ENCODE data around the gene ELOF1.
"Not testable (repeated sequence)": the region's sequence is repeated elsewhere in the genome, so short reads cannot be mapped to it uniquely, and the experiment has no call there.

The ELOF1 gene

DNA sequence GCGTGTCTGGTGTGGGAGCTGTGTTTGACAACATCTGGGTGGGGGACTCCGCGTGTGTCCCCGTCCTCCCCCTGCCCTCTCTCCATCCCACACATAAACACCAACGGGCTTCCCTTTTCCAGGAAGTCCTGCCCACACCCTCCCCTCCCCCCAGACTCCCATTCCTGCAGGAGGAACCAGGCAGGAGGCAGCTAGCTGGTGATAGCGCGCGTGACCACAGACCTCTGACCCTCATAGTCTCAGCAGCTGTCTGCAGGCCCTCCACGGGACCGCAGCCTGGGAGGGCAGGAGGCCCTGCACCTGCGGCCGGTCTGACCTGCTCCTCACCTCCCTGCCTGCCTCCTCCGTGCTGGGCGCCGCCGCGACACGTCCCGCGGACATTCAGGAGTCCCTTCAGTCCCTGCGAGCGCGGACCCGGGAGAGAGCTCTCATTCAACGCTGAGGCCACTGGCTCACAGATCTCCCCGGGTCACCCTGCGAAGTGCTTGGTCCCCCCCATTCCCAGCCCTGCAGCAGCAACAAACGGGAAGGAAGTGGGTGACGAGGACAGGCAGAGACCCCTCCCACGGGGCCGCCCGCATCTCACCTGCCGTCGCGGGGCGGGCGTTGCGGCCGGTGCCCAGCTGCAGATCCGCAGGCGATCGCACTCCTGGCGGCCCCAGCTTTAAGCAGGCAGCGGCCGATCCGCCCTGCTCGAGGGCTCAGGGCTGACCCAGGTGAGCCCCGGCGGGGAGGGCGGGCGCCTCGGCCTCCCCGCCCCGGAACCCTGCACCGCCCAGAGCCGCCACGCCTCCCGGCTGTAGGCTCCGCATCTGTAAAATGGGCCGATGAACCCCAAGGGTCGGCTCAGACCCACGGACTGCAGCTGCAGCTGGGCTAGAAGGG lies 19.5 kb upstream of the ELOF1 start:
- DNase-seq (ENCODE audit: low spot score), result no peak
- TF ChIP-seq, protein P1, sequence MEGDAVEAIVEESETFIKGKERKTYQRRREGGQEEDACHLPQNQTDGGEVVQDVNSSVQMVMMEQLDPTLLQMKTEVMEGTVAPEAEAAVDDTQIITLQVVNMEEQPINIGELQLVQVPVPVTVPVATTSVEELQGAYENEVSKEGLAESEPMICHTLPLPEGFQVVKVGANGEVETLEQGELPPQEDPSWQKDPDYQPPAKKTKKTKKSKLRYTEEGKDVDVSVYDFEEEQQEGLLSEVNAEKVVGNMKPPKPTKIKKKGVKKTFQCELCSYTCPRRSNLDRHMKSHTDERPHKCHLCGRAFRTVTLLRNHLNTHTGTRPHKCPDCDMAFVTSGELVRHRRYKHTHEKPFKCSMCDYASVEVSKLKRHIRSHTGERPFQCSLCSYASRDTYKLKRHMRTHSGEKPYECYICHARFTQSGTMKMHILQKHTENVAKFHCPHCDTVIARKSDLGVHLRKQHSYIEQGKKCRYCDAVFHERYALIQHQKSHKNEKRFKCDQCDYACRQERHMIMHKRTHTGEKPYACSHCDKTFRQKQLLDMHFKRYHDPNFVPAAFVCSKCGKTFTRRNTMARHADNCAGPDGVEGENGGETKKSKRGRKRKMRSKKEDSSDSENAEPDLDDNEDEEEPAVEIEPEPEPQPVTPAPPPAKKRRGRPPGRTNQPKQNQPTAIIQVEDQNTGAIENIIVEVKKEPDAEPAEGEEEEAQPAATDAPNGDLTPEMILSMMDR (IDR thresholded peaks at IDR 0.05), result no peak
- Histone ChIP-seq H3K4me3 (peak overlapping the region; percentile 64), H3K27ac (peak overlapping the region in 1 of 2 donors; percentile 26)

DNA sequence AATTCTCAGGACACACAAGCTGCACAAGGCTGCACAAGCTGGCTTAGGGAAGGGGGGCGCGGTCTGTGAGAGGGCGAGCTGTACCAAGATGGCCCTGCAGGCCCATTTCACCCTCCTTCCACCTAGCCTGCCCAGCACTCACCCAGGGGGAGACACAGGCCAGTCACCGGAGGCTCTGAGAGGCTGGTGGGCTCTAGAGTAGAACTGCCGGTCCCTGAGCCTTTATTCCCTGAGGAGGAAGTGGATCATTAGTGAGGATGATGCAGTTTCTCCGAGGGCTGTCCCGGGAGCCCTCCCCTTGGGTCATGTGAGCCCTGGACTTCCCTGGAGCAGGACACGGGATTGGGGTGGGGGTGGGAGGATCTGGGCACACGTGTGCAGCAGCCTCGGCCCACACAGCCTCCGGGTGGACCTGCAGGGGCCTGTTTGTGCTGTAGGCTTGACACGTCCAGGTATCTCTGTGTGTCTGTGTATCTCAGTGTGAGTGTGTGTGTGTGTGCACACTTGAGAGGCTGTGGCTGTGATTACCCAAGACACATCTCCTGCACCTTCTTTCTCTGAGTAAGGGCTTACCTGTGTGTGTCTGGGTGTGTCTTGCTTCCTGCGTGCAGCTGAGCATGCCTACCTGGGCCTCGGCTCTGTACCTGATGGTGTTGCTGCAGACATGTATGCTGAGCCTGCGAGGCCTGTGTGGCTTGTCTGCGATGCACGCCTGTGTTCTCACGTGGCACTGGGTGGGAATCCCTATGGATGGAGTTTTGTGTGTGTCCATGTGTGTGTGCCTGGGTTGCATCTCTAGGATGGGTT lies 18.6 kb upstream of the ELOF1 start, which contains the start of gene ACP5:
TSS of gene ACP5 (minus strand) at position 195 of the 807 bp plus-strand sequence. CDS start 328 bp downstream, outside the sequence.
- H3K27ac ChIP-seq, result peak within 1 kb of the TSS in 1 of 2 donors; percentile 31
- H3K4me3 ChIP-seq, result peak within 1 kb of the TSS; percentile 64
- DNase-seq (ENCODE audit: low spot score), result no peak
- TF ChIP-seq, protein P1 (IDR thresholded peaks at IDR 0.05), result no peak

DNA sequence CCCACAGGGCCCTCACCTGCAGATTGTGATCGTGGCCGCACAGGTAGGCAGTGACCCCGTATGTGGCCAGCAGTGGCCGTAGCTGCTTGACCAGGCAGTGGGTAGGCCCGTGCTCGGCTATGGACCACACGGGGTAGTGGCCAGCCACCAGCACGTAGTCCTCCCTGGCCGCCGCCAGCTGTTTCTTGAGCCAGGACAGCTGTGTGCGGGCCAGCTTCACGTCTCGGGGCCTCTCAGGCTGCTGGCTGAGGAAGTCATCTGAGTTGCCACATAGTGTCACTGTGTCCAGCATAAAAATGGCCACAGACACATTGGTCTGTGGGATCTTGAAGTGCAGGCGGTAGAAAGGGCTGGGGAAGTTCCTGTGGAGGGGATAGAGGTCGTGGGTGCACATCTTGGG lies 17.2 kb upstream of the ELOF1 start:
- no peak overlapping the region for H3K4me3 ChIP-seq
- TF ChIP-seq, protein P1 (IDR thresholded peaks at IDR 0.05), result no peak
- DNase-seq (ENCODE audit: low spot score), result no peak
- H3K27ac ChIP-seq, result no peak overlapping the region

DNA sequence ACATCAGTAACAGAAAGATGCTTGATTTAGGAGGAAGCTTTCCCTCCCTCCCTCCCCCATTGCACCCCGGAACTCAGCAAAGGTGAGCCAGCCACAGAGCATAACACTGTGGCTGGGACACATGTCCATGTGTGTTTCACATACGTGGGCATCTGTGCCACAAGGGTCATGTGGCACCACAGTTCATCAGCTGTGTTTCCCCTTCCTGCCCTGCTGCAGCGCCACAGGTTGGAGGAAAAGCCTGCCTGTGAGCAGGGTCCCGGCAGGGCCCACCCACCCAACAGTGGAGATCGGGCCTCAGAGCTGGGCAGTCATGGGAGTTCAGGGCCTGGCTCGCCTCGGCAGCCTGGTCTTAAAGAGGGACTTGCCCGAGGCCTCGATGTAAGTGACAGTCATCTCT lies 15.7 kb upstream of the ELOF1 start:
- no peak for DNase-seq (ENCODE audit: low spot score)
- TF ChIP-seq, protein P1 (IDR thresholded peaks at IDR 0.05), result no peak
- Histone ChIP-seq H3K4me3 (no peak overlapping the region), H3K27ac (no peak overlapping the region)

DNA sequence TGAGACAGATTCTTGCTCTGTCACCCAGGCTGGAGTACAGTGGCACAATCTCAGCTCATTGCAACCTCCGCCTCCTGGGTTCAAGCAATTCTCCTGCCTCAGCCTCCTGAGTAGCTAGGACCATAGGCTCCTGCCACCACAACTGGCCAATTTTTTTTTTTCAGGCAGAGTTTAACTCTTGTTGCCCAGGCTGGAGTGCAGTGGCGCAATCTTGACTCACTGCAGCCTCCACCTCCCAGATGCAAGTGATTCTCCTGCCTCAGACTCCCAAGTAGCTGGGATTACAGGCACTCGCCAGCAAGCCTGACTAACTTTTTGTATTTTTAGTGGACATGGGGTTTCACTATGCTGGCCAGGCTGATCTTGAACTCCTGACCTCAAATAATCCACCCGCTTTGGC lies 14.7 kb upstream of the ELOF1 start:
- not testable (repeated sequence) for DNase-seq (ENCODE audit: low spot score); H3K4me3 ChIP-seq; H3K27ac ChIP-seq

DNA sequence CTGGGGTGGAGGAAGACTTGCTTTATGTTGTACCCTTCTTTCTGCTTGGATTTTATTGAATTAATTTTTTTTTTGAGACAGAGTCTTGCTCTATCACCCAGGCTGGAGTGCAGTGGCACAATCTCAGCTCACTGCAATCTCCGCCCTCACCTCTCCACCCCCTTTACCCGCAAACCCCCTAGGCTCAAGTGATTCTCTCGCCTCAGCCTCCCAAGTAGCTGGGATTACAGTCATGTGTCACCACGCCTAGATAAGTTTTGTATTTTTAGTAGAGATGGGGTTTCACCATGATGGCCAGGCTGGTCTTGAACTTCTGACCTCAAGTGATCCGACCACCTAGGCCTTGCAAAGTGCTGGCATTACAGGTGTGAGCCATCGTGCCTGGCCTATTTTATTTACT lies 14.3 kb upstream of the ELOF1 start:
- DNase-seq (ENCODE audit: low spot score); H3K4me3 ChIP-seq; H3K27ac ChIP-seq: not testable (repeated sequence)

DNA sequence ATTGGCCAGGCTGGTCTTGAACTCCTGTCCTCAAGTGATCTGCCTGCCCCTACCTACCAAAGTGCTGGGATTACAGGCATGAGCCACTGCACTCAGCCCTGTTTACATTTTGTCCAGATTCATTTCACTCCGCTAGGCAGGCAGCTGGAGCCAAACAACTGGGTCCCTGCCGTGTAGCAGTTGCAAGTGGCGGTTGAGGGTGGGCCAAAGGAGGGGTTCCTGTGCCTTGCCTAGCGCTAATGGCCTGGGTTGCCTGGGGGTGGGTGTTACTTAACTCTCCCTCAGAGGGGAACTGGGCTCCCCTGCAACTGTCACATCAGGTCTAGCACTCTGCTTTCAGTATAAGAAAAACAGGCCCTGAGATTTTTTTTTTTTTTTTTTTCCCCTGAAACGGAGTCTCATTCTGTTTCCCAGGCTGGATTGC lies 11.0 kb upstream of the ELOF1 start:
- Histone ChIP-seq H3K27ac (no peak overlapping the region), H3K4me3 (no peak overlapping the region)
- no peak for DNase-seq (ENCODE audit: low spot score)
- TF ChIP-seq, protein P1 (IDR thresholded peaks at IDR 0.05), result no peak
